ENCODE results near the gene PTPRA.
"Not testable (repeated sequence)": the region's sequence is repeated elsewhere in the genome, so short reads cannot be mapped to it uniquely, and the experiment has no call there.

Gene PTPRA

GRCh38 chr20:3074812-3075211 is 201.5 kb downstream of the PTPRA start:
- DNase-seq (ENCODE audit: low spot score) = no peak

GRCh38 chr20:3075315-3075714 is 202.0 kb downstream of the PTPRA start:
- DNase-seq (ENCODE audit: low spot score) = not testable (repeated sequence)

GRCh38 chr20:3077618-3078134 is 204.4 kb downstream of the PTPRA start:
- no peak for DNase-seq (ENCODE audit: low spot score)

GRCh38 chr20:3080939-3081388 is 207.7 kb downstream of the PTPRA start:
- no peak for DNase-seq (ENCODE audit: low spot score)

- no peak for DNase-seq (ENCODE audit: low spot score)
Observed at GRCh38 chr20:3081641-3082040, 208.4 kb downstream of the PTPRA start.

- DNase-seq (ENCODE audit: low spot score) = no peak
Observed at GRCh38 chr20:3082306-3082951, 209.1 kb downstream of the PTPRA start.

GRCh38 chr20:3082955-3083952 is 210.0 kb downstream of the PTPRA start:
- DNase-seq (ENCODE audit: low spot score) = no peak

GRCh38 chr20:3084283-3084985 is 211.2 kb downstream of the PTPRA start, which contains the start of gene AVP:
TSS of gene AVP (minus strand) at chr20:3084724. CDS start at chr20:3084674, 50 bp downstream.
- DNase-seq (ENCODE audit: low spot score) = no peak

GRCh38 chr20:3084986-3085360 is 211.7 kb downstream of the PTPRA start:
- DNase-seq (ENCODE audit: low spot score) = no peak

- no peak for DNase-seq (ENCODE audit: low spot score)
Observed at GRCh38 chr20:3085571-3086072, 212.3 kb downstream of the PTPRA start.

GRCh38 chr20:3088031-3088430 is 214.8 kb downstream of the PTPRA start:
- no peak for DNase-seq (ENCODE audit: low spot score)

Measured in kidney capillary endothelial cell (primary cell).